NCI-H69 (cell line): Measurements from ENCODE around the gene NCKAP1.
"Not testable (repeated sequence)": the region's sequence is repeated elsewhere in the genome, so short reads cannot be mapped to it uniquely, and the experiment has no call there.

Experiments used
- DNase-seq: peaks from one replicate; lab custom pipeline; 2025; lab: John Stamatoyannopoulos, UW

Gene NCKAP1

DNA sequence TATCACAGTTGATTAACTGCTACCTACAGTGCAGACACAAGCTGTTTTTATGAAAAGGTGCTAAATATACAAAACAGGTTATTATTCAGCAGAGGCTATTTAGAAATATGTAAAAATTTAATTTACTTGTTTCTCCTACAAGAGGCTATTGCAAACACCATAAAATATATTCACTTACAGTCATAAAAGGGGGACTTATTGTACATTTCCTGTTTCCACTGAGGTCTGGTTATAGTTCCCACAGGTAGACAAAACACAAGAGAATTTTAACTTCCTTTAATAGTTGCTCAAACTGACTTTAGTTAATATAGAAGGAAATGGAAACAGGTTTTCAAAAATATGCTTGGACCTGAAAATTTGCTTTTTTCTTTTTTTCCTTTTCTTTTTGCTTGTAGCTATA is 131.8 kb downstream of the NCKAP1 start:
- DNase-seq = peak; percentile 1

DNA sequence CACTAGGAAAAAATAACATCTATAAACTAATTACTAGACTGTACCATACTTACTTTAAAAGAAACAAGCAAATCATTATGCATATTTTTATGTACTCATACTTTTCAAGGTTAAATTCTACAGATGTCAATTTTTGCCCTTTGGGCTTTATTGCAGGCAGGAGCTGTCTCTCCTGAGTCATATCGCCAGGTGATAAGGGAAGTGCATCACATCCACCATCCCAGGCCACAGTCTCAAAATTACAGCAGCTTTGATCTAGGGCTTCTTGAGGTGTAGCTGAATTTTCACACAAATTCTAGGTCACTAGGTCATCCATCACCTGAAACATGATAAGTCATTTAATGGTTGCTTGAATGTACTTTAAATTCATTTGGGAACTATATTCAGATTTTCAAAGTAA is 133.4 kb downstream of the NCKAP1 start:
- peak; percentile 29 for DNase-seq

DNA sequence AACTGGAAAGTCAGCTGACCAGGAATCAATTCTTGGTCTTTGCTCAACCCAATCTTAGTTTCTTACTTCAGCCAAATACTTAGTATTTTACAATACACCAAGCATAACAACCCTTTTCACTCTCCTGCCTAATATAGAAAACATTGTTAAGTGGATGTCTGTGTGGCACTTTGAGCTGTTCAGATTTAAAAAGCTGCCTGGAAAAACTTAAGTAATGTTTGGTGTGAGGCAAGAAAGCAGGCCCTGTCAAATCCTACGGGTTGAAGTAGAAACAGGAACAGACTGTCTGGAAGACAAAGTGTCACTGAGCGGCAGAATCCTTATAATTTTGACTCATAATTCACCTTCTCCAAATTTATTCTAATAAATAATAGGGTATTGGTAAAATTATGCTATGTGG is 134.7 kb downstream of the NCKAP1 start:
- no peak for DNase-seq

DNA sequence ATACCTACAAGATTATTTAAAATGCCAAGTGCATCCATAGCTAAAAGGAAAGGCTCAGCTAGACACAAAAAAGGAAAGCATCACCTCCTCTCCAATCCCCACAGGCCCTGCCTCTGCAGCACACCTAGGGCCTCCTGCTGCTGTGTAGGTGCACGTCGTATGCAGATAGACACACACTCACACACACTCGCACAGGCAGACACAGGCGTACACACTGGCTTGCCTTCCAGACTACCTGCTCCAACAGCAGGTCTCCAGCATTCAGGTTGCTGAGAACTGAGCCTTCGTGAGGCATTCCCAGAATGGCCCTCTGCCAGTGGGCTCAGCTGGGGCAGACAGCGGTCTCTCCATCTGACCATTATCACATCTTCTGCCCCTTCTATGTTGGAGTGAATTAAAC is 136.5 kb downstream of the NCKAP1 start:
- peak; percentile 8 for DNase-seq

DNA sequence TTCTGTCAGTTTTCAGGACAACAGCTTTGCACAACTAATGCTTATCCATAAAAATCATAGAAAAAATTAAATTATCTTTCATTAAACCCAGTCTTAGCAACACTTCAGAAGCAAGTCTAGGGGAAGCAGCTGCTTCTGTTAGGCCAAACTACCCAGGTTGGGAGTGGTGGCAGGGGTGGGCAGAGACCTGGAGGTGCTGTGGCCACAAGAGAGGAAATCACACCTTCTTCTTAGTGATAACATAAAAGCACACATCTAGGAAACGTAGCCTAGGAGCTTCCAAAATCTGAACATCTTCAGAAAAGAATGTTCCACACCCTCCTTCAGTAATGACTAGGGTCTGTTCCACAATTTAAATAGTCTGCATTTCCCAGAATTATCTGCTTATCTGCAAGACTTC is 139.5 kb downstream of the NCKAP1 start:
- DNase-seq = peak; percentile 76

DNA sequence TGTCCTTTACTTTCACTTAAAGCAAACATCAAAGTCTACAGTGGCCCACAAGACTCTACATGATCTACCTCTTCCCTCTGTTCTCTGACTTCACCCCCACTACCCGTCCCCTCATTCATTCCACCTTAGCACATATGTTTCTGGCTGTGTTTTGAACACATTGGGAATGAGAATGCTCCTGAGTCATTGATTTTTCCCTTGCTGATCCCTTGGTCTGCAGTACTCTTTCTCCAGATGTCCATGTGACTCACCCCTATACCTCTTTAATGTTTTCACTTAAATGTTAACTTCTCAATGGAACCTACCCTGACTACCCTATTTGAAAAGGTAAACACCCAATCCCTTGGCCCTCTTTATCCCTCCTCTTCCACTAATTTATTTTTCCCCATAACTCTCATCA is 141.1 kb downstream of the NCKAP1 start:
- no peak for DNase-seq

DNA sequence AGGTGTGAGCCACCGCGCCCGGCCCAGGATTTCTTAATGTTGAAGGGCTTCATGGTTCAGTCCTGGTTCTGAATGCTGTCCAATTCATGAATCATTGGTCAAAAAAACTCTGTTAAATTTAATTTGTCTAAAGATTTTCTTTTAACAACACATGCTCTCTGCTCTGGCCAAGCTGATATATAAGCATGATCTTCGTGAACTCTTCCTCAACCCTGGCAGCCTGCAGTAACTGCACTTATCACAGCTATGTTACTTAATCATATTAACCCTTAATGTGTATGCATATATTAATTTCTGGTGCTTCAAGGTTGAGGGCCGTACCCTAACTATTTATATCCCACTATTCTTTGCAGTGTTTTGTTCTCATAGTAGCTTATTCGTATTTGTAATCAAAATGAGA is 142.5 kb downstream of the NCKAP1 start:
- DNase-seq = no peak

DNA sequence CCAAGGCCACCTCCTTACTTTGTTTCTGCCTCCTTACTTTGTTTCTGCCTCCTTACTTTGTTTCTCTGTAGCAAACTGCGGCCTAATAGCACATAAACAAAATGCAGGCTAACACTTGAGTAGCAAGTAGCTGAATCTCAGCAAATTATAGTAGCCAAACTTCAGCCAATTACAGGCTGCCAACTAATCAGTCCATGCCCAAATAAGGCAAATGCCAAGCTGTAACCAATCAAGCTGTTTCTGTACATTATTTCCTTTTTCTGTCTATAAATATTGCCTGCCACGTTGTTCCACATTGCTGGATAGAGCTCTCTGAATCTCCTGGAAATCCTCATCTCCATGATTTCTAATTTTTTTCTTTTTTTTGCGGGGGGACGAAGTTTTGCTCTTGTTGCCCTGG is 143.1 kb downstream of the NCKAP1 start:
- no peak for DNase-seq

DNA sequence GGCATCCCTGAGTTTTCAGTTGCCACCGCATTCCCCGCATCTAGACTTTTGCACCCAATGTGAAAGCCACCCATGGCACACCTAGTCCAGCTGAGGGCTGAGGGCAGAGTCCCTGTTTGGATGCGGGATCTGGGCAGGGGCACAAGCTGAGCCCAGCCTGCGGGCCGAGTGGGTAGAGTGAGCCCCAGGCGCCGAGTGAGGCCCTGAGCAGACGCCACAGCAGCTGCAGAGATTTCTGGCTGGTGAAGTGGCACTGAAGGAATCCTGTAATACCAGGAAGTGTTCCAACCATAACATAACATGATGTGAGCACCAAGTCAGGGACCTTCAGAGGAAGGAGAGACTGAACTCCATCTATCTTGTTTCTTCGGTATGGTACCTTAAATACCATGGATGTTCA is 144.1 kb downstream of the NCKAP1 start:
- no peak for DNase-seq

DNA sequence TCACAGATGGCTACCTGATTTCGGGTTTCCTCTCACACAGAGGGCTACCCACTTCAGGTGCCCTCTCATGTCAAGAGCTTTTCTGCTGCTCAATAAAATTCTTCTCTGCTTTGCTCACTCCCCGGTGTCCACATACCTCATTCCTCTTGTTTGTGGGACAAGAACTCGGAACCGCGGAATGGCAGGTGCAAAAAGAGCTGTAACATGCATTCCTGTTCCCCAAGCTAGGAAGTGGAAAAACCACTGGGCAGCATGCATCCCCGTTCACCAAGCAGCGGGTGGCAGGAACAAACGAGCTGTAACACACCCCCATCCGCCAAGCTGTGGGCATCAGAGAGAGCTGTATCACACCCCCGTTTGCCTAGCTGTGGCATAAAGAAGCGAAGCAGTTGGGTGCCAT is 144.6 kb downstream of the NCKAP1 start:
- no peak for DNase-seq

DNA sequence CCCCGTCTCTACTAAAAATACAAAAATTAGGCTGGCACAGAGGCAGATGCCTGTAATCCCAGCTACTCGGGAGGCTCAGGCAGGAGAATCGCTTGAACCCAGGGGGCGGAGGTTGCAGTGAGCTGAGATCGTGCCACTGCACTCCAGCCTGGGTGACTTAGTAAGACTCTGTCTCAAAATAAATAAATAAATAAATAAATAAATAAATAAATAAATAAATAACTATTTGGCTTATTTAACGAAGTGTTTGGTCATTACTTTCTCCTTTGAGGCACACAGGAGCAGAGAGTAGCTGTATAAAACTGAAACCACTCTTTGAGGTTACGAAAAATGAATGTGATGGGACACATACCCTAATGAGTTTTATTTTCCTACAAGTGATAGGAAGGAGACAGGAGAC is 145.2 kb downstream of the NCKAP1 start:
- not testable (repeated sequence) for DNase-seq

DNA sequence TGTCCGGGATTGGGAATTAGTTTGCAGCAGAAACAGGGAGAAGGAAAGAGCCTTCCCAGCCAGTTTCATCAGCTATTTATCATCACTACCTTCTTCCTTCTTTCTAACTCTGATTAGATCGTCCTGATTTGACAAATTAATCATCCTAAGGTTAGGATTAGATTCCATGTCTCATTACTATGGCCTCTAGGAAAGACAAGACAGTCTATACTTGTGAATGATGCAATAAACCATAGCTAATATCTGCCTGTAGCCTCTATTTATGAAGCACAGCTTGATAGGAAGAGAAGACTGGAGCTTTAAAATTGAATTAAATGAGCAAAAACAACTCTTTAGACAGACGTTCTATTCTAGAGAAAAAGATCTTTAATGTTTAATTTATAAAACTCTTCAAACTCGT is 146.6 kb downstream of the NCKAP1 start:
- peak; percentile 4 for DNase-seq

DNA sequence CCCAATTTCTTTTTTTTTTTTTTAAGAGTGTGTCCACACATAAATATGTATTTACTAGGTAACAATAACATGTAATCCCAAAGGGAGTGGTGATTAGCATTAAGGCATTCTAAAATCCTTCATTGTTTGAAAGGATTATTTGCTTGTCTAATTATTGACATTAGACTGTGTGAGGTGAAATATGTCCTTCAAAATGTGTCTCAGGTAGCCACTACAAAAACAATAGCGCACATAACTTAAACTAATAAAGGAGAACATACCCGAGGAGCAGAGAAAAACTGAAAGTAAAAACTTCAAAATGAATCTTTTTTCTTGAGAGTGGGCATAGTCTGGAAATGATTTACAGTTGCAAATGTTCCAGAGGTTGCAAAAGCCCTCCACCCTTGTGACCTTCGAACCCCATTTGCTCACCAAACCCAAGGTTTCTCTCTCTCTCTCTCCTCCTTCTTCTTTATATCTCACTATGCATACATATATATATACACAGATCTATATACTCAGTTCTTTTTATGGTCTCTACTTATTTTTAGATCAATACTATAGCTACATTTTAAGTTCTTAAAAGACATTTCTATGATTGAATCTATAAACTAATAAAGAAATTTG is 147.4 kb downstream of the NCKAP1 start:
- peak; percentile 19 for DNase-seq

DNA sequence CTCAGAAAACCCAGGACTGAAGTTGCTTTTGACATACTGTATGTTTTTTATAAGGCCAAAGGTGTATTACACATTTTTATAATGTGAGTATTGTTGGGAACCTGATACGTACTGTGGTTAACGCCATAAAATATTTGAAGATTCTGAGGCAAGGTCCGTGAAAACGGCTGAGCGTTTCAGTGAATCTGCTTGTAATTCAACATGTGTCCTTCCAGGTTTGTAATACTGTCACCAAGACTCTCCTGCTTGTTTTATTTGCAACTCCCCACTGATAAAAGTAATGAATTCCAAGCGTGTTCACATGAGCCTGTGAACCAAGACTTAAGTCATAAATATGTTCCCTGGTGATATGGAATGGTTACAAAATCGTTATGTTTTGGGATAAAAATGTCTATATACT is 148.0 kb downstream of the NCKAP1 start:
- peak; percentile 49 for DNase-seq

DNA sequence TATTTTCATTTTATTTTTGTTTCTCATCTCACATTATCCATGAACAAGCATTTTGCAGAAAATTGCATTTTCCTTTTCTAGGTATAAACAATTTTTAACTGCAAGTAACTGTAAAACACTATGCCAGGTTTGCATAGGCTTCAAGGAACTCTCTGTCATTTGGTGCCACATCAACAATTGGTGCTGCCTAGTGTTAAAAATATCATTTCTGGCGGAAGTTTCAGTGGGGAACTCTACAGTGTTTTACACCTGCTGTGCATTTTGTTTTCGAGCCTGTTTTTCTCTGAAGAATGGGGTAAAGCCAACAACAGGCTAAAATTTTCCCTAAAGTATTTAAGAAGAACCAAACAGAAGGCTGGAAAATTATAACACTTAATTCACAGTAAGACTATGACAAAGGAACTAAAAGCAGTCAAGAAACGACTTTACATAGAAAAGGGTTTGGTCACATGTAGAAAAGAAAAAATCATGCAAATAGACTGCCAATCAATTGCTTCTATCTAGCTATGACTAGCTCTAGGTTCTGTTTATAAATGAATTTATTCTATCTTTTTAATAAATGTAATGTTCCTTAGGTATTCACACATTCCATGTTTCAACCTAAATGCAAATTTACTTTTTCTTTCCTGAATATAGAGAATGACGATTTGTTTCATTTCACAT is 150.4 kb downstream of the NCKAP1 start:
- DNase-seq = no peak

DNA sequence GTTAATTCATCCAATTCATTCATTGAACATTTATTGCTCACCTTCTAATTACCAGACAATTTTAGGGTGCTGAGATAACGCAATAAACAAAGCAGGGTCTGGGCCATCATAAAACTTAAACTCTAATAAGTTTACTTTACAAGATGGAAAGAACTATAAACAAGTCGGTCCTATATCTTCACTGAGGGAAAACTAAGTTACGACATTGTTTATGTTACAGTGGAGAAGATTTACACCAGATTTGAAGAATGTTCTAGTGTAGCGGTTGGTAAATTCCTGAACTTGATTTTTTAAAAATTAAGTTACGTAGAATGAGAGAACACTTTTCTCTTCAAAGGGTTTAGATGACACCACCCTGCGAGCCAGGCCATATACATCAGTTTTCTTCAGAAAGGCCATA is 151.2 kb downstream of the NCKAP1 start:
- no peak for DNase-seq

DNA sequence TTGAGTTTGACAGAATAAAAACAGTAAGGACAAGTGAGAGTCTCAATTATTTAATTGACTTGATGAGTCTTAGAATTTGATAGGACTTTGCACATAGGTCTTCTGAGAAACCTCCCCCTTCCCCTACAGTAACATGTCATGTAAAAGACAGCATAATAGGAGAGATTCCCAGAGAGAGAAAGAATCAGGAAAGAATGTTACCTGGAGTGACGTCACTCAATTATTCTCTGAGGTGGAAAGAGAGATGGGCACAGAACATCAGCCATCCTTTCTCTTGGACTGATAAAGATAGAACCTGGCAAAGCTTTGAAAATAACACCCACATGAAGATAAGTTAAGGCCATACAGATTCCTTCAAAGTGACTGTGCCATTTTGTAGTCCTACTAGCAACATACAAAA is 152.5 kb downstream of the NCKAP1 start:
- DNase-seq = no peak

DNA sequence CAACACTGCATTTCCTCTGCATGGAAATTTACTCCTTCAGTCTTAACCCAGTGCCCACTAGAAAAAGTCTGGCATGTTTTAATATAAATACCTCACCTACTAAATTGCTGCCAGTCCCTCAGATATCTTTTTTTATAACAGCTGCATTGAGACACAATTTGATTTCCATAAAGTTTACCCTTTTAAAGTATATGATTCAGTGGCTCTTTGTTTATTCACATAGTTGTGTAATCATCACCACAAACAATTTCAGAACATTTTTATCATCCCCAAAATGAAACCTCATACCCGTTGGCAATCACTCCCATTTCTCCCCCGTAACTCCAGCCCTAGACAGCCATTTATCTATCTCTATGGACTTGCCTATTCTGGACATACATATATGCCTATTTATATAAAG is 154.8 kb downstream of the NCKAP1 start:
- DNase-seq = no peak

DNA sequence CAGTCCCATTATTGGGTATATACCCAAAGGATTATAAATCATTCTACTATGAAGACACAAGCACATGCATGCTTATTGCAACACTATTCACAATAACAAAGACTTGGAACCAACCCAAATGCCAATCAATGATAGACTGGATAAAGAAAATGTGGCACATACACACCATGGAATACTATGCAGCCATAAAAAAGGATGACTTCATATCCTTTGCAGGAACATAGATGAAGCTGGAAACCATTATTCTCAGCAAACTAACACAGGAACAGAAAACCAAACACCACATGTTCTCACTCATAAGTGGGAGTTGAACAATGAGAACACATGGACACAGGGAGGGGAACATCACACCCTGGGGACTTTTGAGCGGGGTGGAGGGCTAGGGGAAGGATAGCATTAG is 158.2 kb downstream of the NCKAP1 start:
- not testable (repeated sequence) for DNase-seq

DNA sequence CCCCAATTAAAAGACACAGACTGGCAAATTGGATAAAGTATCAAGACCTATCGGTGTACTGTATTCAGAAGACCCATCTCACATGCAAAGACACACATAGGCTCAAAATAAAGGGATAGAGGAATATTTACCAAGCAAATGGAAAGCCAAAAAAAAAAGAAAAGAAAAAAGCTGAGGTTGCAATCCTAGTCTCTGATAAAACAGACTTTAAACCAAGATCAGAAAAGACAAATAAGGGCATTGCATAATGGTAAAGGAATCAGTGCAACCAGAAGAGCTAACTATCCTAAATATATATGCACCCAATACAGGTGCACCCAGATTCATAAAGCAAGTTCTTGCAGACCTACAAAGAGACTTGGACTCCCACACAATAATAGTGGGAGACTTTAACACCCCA is 161.6 kb downstream of the NCKAP1 start:
- not testable (repeated sequence) for DNase-seq

DNA sequence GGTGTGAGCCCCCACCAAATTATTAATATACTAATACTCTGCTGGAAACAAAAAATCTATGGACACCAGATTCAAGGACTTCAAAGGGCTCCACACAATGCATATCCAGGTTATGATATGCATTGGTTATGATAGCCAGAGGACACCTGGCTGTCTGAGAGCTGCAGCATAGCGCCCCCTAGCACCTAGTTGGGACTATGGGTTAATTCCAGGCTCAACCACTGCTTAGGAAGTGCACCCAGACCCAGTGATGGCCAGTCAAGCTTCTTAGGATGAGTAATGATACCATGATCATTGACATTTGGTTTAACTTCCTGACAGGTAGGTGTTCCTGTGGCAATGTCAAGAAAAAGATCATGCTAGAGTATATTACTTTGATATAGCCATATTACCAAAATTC is 168.0 kb downstream of the NCKAP1 start:
- peak; percentile 72 for DNase-seq

DNA sequence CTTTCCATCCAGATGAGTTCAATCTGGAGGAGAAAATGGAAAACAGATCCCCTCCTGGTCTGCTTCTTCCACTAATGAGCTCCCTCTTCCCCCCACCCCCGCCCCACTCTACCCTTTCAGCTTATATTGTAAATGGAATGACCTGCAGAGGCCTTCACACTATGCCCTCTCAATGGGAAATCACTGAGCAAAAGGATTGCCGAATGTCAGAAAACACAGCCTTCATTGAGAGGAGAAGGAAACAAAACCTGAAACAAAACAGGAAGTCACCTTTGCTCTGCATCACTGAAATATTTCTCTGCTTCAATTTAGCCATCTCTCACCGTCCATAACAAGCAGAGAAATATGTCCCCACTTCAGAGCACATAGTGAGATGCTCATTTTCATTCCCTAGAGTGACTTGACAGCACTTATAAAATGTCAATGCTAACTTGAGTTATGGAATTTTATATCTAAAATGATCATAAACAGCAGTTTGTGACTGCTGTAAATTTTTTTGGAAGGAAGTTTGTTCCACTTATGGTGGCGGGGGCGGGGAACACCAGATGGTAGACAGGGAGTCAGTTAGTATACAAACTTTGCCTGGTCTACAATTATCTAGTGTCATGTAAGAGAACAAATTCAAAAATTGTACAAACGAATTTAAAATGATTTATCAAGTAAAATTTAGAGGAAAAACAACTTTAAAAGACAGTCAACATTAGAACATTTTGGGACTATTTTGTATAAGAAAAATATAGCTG is 170.0 kb downstream of the NCKAP1 start:
- DNase-seq = peak; percentile 82

DNA sequence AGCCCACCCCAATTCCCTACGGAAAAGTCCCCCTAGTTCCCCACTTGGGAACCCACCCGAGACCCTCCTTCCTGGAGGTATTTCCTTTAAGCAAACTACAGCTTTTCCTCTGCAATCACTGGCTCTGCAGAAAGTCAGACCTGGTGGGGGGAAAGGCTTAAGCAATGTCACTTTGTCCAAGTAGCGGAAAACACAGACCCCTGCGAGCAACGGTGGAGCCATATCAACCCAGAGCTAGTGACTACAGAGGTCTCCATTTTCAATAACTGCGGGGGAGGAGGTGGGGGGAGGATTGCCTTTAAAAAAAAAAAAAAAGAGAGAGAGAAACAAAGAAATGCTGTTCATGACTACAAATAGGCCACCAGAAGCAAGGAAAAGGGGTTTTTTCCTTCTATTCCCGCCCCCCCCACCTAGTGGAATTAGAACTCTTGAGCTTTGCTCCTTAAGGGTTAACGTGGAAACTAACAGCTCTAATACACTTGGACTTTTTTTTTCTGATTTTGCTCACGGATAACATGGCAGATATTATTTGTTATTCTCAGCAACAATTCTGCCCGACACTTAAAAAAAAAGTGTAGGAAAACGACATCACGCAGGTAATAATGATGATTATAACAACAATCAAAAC is 170.7 kb downstream of the NCKAP1 start:
- peak; percentile 48 for DNase-seq
